Skin of body (tissue), 2 donors: ENCODE data around the gene HAND1. TPM values are rescaled to one million over a fixed set of nuclear protein-coding genes. Genes with fewer than 3 reads are reported as not detected.
A peak's percentile ranks its signal among the peaks of the same experiment; 100 is the strongest.

Experiments
- DNase-seq: peaks from one replicate; lab custom pipeline; 2025; lab: John Stamatoyannopoulos, UW
- total RNA-seq: library from RNA; depleted of rRNA; stranded (reverse); fragments of >200 nt; gene quantifications from one replicate; pipeline ENCODE4 v1.2.3, GENCODE V29; 2014

Gene HAND1
- total RNA-seq, 1 donor from 2014 or later: not detected

- no peak for DNase-seq
These were observed 16.5 kb downstream of the HAND1 start for GRCh38 chr5:154461531-154461930.

GRCh38 chr5:154460172-154460571, 17.9 kb downstream of the HAND1 start:
- no peak for DNase-seq

GRCh38 chr5:154459015-154459414, 19.0 kb downstream of the HAND1 start:
- no peak for DNase-seq

GRCh38 chr5:154456540-154456939, 21.5 kb downstream of the HAND1 start:
- DNase-seq: no peak

GRCh38 chr5:154455585-154455984, 22.4 kb downstream of the HAND1 start:
- DNase-seq: no peak

GRCh38 chr5:154451957-154452356, 26.1 kb downstream of the HAND1 start:
- DNase-seq: no peak

- DNase-seq: no peak
These were observed 28.2 kb downstream of the HAND1 start for GRCh38 chr5:154449786-154450185.

- DNase-seq: no peak
These were observed 30.8 kb downstream of the HAND1 start for GRCh38 chr5:154447089-154447725.

- peak; percentile 53 for DNase-seq
These were observed 31.6 kb downstream of the HAND1 start for GRCh38 chr5:154446195-154447088.

- peak; percentile 90 for DNase-seq
These were observed 32.4 kb downstream of the HAND1 start, which contains the start of gene SAP30L for GRCh38 chr5:154445422-154446194. TSS of gene SAP30L (plus strand) at chr5:154445997. CDS start at chr5:154446605, 608 bp downstream.

GRCh38 chr5:154444556-154445421, 33.2 kb downstream of the HAND1 start:
- no peak for DNase-seq

- no peak for DNase-seq
These were observed 35.2 kb downstream of the HAND1 start for GRCh38 chr5:154442801-154443200.

- DNase-seq: no peak
These were observed 37.5 kb downstream of the HAND1 start for GRCh38 chr5:154440540-154440939.

GRCh38 chr5:154437281-154437965, 40.6 kb downstream of the HAND1 start:
- DNase-seq: no peak

- DNase-seq: no peak
These were observed 42.8 kb downstream of the HAND1 start for GRCh38 chr5:154435226-154435625.

- DNase-seq: no peak
These were observed 46.9 kb downstream of the HAND1 start for GRCh38 chr5:154430961-154431630.

- no peak for DNase-seq
These were observed 47.6 kb downstream of the HAND1 start for GRCh38 chr5:154430466-154430865.

- no peak for DNase-seq
These were observed 48.7 kb downstream of the HAND1 start for GRCh38 chr5:154429341-154429740.

- DNase-seq: no peak
These were observed 49.8 kb downstream of the HAND1 start for GRCh38 chr5:154428208-154428607.
